Neuronal stem cell (in vitro differentiated cells): ENCODE results near the gene CCDC47.

Experiments used
- DNase-seq: peaks from one replicate; pipeline ENCODE4 v3.0.0-alpha.2; 2013; ENCODE audit warnings: low spot score
- H2AFZ ChIP-seq: one replicate; pipeline ENCODE4 v1.6.1; 2013; ENCODE audit warnings: mild to moderate bottlenecking, low read length, inconsistent platforms
- H2AK5ac ChIP-seq: 2 replicates; pipeline ENCODE4 v1.6.1; 2013; ENCODE audit warnings: low read depth, mild to moderate bottlenecking, inconsistent platforms, low read length, moderate library complexity, mixed read lengths
- H2BK120ac ChIP-seq: 2 replicates; pipeline ENCODE4 v1.6.1; 2013; ENCODE audit warnings: low read depth, mild to moderate bottlenecking, inconsistent platforms, low read length, moderate library complexity, mixed read lengths
- H2BK12ac ChIP-seq: one replicate; pipeline ENCODE4 v1.6.1; 2013; ENCODE audit warnings: low read length, inconsistent platforms
- H2BK15ac ChIP-seq: 2 replicates; pipeline ENCODE4 v1.6.1; 2013; ENCODE audit warnings: mild to moderate bottlenecking, low read length, inconsistent platforms, mixed read lengths
- H2BK5ac ChIP-seq: one replicate; pipeline ENCODE4 v1.6.1; 2013; ENCODE audit warnings: inconsistent platforms, mild to moderate bottlenecking, low read length, moderate library complexity
- H3K14ac ChIP-seq: one replicate; pipeline ENCODE4 v1.6.1; 2013; ENCODE audit warnings: low read length, inconsistent platforms
- H3K18ac ChIP-seq: 2 replicates; pipeline ENCODE4 v1.6.1; 2013; ENCODE audit warnings: low read length, inconsistent platforms
- H3K23ac ChIP-seq: 2 replicates; pipeline ENCODE4 v1.6.1; 2013; ENCODE audit warnings: low read depth, mild to moderate bottlenecking, mixed read lengths, low read length, inconsistent platforms; ENCODE audit not compliant: poor library complexity
- H3K27ac ChIP-seq: replicated peaks from 3 replicates; pipeline ENCODE4 v1.5.1; 2013; ENCODE audit warnings: low read length, inconsistent platforms
- H3K27me3 ChIP-seq, 3 experiments: 2 replicates each; pipeline ENCODE4 v1.6.1; 2013; ENCODE audit warnings: low read length in 3 of 3, mild to moderate bottlenecking in 2 of 3, inconsistent platforms in 1 of 3, low read depth in 1 of 3, mixed read lengths in 1 of 3, moderate library complexity in 1 of 3; ENCODE audit not compliant: control insufficient read depth in 3 of 3, insufficient read depth in 3 of 3
- H3K36me3 ChIP-seq, 2 donors: replicated peaks in 1 of 2; 2 replicates each; pipeline ENCODE4 v1.6.1; 2013; ENCODE audit warnings: low read length in 2 of 2; ENCODE audit not compliant: control insufficient read depth in 2 of 2, insufficient read depth in 2 of 2
- H3K4ac ChIP-seq: 2 replicates; pipeline ENCODE4 v1.6.1; 2013; ENCODE audit warnings: inconsistent platforms, mild to moderate bottlenecking, low read length, moderate library complexity
- H3K4me1 ChIP-seq, 2 donors: 1 replicate in 1 of 2; 2 replicates in 1 of 2; pipeline ENCODE4 v1.6.1; 2013; ENCODE audit warnings: low read length in 2 of 2, low read depth in 1 of 2; ENCODE audit not compliant: control insufficient read depth in 2 of 2, insufficient read depth in 1 of 2
- H3K4me2 ChIP-seq: one replicate; pipeline ENCODE4 v1.6.1; 2013; ENCODE audit warnings: mild to moderate bottlenecking, low read length, inconsistent platforms; ENCODE audit not compliant: insufficient read depth, poor library complexity, severe bottlenecking
- H3K4me3 ChIP-seq, 2 donors: 2 replicates each; pipeline ENCODE4 v1.5.1; 2013; ENCODE audit warnings: low read length in 2 of 2, mild to moderate bottlenecking in 2 of 2, inconsistent platforms in 1 of 2, moderate library complexity in 1 of 2
- H3K79me1 ChIP-seq: one replicate; pipeline ENCODE4 v1.6.1; 2013; ENCODE audit warnings: low read depth, mild to moderate bottlenecking, inconsistent platforms, low read length, moderate library complexity
- H3K9ac ChIP-seq: one replicate; pipeline ENCODE4 v1.6.1; 2013; ENCODE audit warnings: mild to moderate bottlenecking, low read depth, low read length, inconsistent platforms; ENCODE audit not compliant: poor library complexity
- H3K9me3 ChIP-seq, 2 donors: replicated peaks in 1 of 2; 2 replicates each; pipeline versions ENCODE3 to v1.6.1; 2013; ENCODE audit warnings: low read length in 2 of 2, mild to moderate bottlenecking in 2 of 2, inconsistent platforms in 1 of 2, low read depth in 1 of 2, mixed read lengths in 1 of 2, moderate library complexity in 1 of 2; ENCODE audit not compliant: control insufficient read depth in 2 of 2, insufficient read depth in 1 of 2
- H4K8ac ChIP-seq: one replicate; pipeline ENCODE4 v1.6.1; 2013; ENCODE audit warnings: low read depth, mild to moderate bottlenecking, inconsistent platforms, low read length, moderate library complexity
- H4K91ac ChIP-seq: one replicate; pipeline ENCODE4 v1.6.1; 2013; ENCODE audit warnings: low read length, low read depth, mild to moderate bottlenecking, inconsistent platforms; ENCODE audit not compliant: poor library complexity
- WGBS, 2 donors: extraction: QIAGEN DNeasy Blood & Tissue Kit; methylation state at CpG; one replicate each; pipeline ENCODE4 v1.1.7; 2013; ENCODE audit warnings: missing lambda C conversion rate in 2 of 2, mixed read lengths in 1 of 2; ENCODE audit not compliant: insufficient read length in 2 of 2, insufficient replicate concordance in 1 of 2; ENCODE audit errors: extremely low coverage in 2 of 2; 5-methylcytosine and 5-hydroxymethylcytosine counted together

The CCDC47 gene

GRCh38 chr17:63752707-63753106, 20.7 kb downstream of the CCDC47 start:
- Histone ChIP-seq H3K18ac (no peak overlapping the region), H2BK15ac (no peak overlapping the region), H2AK5ac (no peak overlapping the region), H4K8ac (no peak overlapping the region), H2BK5ac (no peak overlapping the region), H2AFZ (no peak overlapping the region), H3K23ac (no peak overlapping the region), H3K4me2 (no peak overlapping the region), H3K79me1 (no peaks in the 10 kb centered on the region), H3K4ac (no peak overlapping the region), H3K9me3 (no peaks in the 10 kb centered on the region), H3K36me3 (peaks cover 23 to 86% of the 10 kb centered on the region in 2 donors), H3K27me3 (no peaks in the 10 kb centered on the region), H4K91ac (no peak overlapping the region), H3K14ac (no peak overlapping the region), H3K4me1 (no peaks in the 10 kb centered on the region), H3K4me3 (no peak overlapping the region), H3K27ac (no peak overlapping the region), H3K9ac (no peak overlapping the region), H2BK12ac (no peak overlapping the region), H2BK120ac (no peak overlapping the region)
- DNase-seq: no peak
- no CpG with 5 or more reads among the region's 1 CpG for WGBS, 2 donors

DNA sequence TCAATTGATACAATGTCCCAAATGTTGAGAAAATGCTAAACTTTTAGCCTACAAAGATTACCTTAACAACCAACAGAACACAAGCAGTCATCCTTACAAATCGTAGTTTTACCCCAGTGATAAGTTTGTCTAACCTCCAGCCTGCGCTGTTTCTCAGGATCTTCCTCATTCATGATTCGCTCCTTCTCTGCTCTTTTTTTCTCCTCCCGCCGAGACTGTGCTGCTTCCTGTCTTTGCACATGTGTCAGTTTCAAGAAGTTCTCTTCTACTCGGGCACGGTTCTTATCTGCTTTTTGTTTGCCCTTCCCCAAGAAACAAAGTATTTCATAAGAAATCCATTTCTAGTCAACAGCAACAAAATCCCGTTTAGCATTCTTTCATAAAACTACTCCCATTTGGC, 21.6 kb downstream of the CCDC47 start:
- H2AFZ ChIP-seq: no peak overlapping the region
- no peak overlapping the region for H3K23ac ChIP-seq
- no peak overlapping the region for H3K27ac ChIP-seq
- H3K27me3 ChIP-seq: no peaks in the 10 kb centered on the region
- H3K9me3 ChIP-seq: no peaks in the 10 kb centered on the region
- no peak overlapping the region for H3K9ac ChIP-seq
- H3K4me1 ChIP-seq: no peaks in the 10 kb centered on the region
- H3K4me2 ChIP-seq: no peak overlapping the region
- H3K36me3 ChIP-seq: peaks cover 23 to 86% of the 10 kb centered on the region in 2 donors
- H2BK5ac ChIP-seq: no peak overlapping the region
- no peak for DNase-seq
- H4K91ac ChIP-seq: no peak overlapping the region
- H3K14ac ChIP-seq: no peak overlapping the region
- no peak overlapping the region for H2AK5ac ChIP-seq
- no peak overlapping the region for H2BK120ac ChIP-seq
- no peak overlapping the region for H4K8ac ChIP-seq
- WGBS, 2 donors: no CpG with 5 or more reads among the region's 8 CpGs
- H2BK15ac ChIP-seq: no peak overlapping the region
- H3K4ac ChIP-seq: no peak overlapping the region
- no peak overlapping the region for H2BK12ac ChIP-seq
- no peak overlapping the region for H3K18ac ChIP-seq
- no peaks in the 10 kb centered on the region for H3K79me1 ChIP-seq
- H3K4me3 ChIP-seq: no peak overlapping the region

DNA sequence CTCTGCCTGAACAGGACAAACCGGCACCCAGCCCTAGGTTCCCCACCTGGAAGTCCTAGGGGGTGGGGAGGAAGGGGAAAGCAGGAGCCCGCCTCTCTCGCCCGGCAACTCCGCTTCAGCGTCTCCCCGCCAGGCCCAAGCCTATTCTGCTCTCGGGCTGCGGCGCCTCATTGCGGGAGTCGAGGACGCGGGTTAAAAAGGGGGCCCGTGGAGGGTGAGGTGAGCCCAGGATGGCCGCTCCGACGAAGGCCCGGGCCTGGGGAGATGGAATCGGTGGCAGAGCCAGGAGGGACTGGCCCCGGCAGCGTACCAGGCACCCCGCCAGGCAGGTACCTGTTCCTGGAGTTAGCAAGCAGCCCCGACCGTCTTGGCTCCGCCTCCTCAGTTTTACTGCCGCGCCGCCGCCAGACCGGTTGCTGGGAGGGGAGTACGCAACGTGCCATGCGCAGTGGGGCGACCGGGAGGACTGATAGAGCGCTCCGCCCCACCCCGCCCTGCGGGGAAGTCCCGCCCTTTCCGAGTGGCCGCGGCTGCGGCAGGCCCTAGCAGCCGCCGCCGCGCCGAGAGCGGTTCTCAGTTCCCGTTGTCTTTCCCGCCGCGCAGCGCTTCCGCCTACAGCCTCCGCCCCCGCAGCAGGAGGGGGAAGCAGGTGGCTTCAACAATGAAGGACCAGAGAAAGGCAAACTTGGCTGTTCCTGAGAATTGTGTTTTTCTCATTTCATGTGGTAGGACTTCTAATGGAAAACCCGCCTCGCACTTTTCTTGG, 31.8 kb downstream of the CCDC47 start, which contains the start of gene STRADA:
TSS of gene STRADA (minus strand) at position 392 of the 766 bp plus-strand sequence. CDS start 13,430 bp downstream, outside the sequence.
- H3K79me1 ChIP-seq: peaks cover 3% of the 10 kb centered on the region
- H3K18ac ChIP-seq: peak within 1 kb of the TSS; percentile 98
- peak within 1 kb of the TSS; percentile 86 for H4K8ac ChIP-seq
- peak within 1 kb of the TSS; percentile 85 for H3K23ac ChIP-seq
- peak within 1 kb of the TSS; percentile 90 for H2BK5ac ChIP-seq
- no peak within 1 kb of the TSS for H4K91ac ChIP-seq
- H3K36me3 ChIP-seq: peaks cover 0 to 25% of the 10 kb centered on the region in 2 donors
- peak within 1 kb of the TSS; percentile 98 for H3K14ac ChIP-seq
- peak within 1 kb of the TSS; percentile 99 for H2AFZ ChIP-seq
- H3K4ac ChIP-seq: peak within 1 kb of the TSS; percentile 37
- peak within 1 kb of the TSS; percentile 68 for H3K4me2 ChIP-seq
- H2BK12ac ChIP-seq: peak within 1 kb of the TSS; percentile 41
- peak within 1 kb of the TSS; percentile 98 for H3K27ac ChIP-seq
- WGBS, 2 donors: no CpG with 5 or more reads among the region's 61 CpGs
- peak; percentile 94 for DNase-seq
- peak within 1 kb of the TSS; percentile 85 to 99 for H3K4me3 ChIP-seq
- peak within 1 kb of the TSS; percentile 75 for H2BK15ac ChIP-seq
- peak within 1 kb of the TSS; percentile 91 for H3K9ac ChIP-seq
- no peaks in the 10 kb centered on the region for H3K9me3 ChIP-seq
- peaks cover 5 to 7% of the 10 kb centered on the region in 2 donors for H3K4me1 ChIP-seq
- H2BK120ac ChIP-seq: no peak within 1 kb of the TSS
- no peaks in the 10 kb centered on the region for H3K27me3 ChIP-seq
- H2AK5ac ChIP-seq: peak within 1 kb of the TSS; percentile 91

GRCh38 chr17:63741143-63741407, 32.3 kb downstream of the CCDC47 start:
- Histone ChIP-seq H2AFZ (peak overlapping the region; percentile 99), H2BK15ac (peak overlapping the region; percentile 75), H2BK5ac (peak overlapping the region; percentile 90), H3K27ac (peak overlapping the region; percentile 84), H4K91ac (no peak overlapping the region), H3K9ac (peak overlapping the region; percentile 91), H3K27me3 (no peaks in the 10 kb centered on the region), H2BK120ac (no peak overlapping the region), H3K4me3 (peak overlapping the region; percentile 85 to 99), H2AK5ac (peak overlapping the region; percentile 81), H4K8ac (no peak overlapping the region), H3K23ac (peak overlapping the region; percentile 85), H3K4me2 (peak overlapping the region; percentile 68), H3K18ac (peak overlapping the region; percentile 98), H3K4ac (no peak overlapping the region), H3K36me3 (peaks cover 0 to 20% of the 10 kb centered on the region in 2 donors), H3K79me1 (peaks cover 3% of the 10 kb centered on the region), H3K9me3 (no peaks in the 10 kb centered on the region), H3K14ac (peak overlapping the region; percentile 98), H3K4me1 (peaks cover 5 to 7% of the 10 kb centered on the region in 2 donors), H2BK12ac (peak overlapping the region; percentile 41)
- no peak for DNase-seq
- no CpG with 5 or more reads among the region's 14 CpGs for WGBS, 2 donors
